Progenitor cell of endocrine pancreas (in vitro differentiated cells): ENCODE measurements around the gene TLN1. TPM values are rescaled to one million over a fixed set of nuclear protein-coding genes. Genes with fewer than 3 reads are reported as not detected.

Source experiments
- DNase-seq: peaks from one replicate; pipeline ENCODE4 v3.0.0; 2021; ENCODE audit warnings: low spot score; ENCODE audit not compliant: unreplicated experiment
- H3K27ac Mint-ChIP-seq: 2 replicates; pipeline ENCODE4 v1.8.0; 2021; ENCODE audit warnings: mild to moderate bottlenecking, moderate library complexity, mixed read lengths
- H3K27me3 Mint-ChIP-seq: 2 replicates; pipeline ENCODE4 v1.8.0; 2021; ENCODE audit warnings: mixed read lengths
- H3K36me3 Mint-ChIP-seq: 2 replicates; pipeline ENCODE4 v1.8.0; 2022; ENCODE audit warnings: mixed read lengths; ENCODE audit not compliant: insufficient read depth
- H3K4me1 Mint-ChIP-seq: 2 replicates; pipeline ENCODE4 v1.8.0; 2021; ENCODE audit warnings: low read depth, mixed read lengths
- H3K4me3 Mint-ChIP-seq: 2 replicates; pipeline ENCODE4 v1.8.0; 2021; ENCODE audit warnings: low read depth, mild to moderate bottlenecking, moderate library complexity, mixed read lengths
- H3K9me3 Mint-ChIP-seq: 2 replicates; pipeline ENCODE4 v1.8.0; 2021; ENCODE audit warnings: low read depth, mixed read lengths
- total RNA-seq: library from RNA; stranded (reverse); gene quantifications from 2 replicates; pipeline ENCODE4 v1.2.1, GENCODE V29; 2021
- TF ChIP-seq, protein P1 (sequence below): fragments of 200-600 bp; sonication (generic); IDR thresholded peaks from one replicate; pipeline ENCODE4 v1.5.0; 2021; ENCODE audit warnings: antibody characterized with exemption, mild to moderate bottlenecking; ENCODE audit not compliant: unreplicated experiment

The TLN1 gene
- total RNA-seq, 1 donor from 2014 or later: 136 TPM

DNA sequence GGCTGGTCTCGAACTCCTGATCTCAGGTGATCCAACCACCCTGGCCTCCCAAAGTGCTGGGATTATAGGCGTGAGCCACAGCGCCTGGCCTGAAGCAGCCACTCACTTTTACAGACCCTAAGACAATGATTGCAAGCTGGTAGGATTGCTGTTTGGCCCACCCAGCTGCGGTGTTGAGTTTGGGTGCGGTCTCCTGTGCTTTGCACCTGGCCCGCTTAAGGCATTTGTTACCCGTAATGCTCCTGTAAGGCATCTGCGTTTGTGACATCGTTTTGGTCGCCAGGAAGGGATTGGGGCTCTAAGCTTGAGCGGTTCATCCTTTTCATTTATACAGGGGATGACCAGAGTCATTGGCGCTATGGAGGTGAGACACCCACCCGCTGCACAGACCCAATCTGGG, 56.8 kb downstream of the TLN1 start:
- Mint-ChIP-seq H3K4me1 (peaks cover 4% of the 10 kb centered on the region), H3K27ac (peak overlapping the region; percentile 64), H3K9me3 (no peaks in the 10 kb centered on the region), H3K27me3 (peaks cover 19% of the 10 kb centered on the region), H3K36me3 (no peaks in the 10 kb centered on the region), H3K4me3 (peak overlapping the region; percentile 72)
- no peak for DNase-seq
- TF ChIP-seq, protein P1, sequence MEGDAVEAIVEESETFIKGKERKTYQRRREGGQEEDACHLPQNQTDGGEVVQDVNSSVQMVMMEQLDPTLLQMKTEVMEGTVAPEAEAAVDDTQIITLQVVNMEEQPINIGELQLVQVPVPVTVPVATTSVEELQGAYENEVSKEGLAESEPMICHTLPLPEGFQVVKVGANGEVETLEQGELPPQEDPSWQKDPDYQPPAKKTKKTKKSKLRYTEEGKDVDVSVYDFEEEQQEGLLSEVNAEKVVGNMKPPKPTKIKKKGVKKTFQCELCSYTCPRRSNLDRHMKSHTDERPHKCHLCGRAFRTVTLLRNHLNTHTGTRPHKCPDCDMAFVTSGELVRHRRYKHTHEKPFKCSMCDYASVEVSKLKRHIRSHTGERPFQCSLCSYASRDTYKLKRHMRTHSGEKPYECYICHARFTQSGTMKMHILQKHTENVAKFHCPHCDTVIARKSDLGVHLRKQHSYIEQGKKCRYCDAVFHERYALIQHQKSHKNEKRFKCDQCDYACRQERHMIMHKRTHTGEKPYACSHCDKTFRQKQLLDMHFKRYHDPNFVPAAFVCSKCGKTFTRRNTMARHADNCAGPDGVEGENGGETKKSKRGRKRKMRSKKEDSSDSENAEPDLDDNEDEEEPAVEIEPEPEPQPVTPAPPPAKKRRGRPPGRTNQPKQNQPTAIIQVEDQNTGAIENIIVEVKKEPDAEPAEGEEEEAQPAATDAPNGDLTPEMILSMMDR: no peak

DNA sequence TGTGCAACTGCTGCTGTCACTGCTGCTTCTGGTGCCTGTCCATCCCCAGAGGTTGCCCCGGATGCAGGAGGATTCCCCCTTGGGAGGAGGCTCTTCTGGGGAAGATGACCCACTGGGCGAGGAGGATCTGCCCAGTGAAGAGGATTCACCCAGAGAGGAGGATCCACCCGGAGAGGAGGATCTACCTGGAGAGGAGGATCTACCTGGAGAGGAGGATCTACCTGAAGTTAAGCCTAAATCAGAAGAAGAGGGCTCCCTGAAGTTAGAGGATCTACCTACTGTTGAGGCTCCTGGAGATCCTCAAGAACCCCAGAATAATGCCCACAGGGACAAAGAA, 58.0 kb downstream of the TLN1 start:
- Mint-ChIP-seq H3K27ac (no peak overlapping the region), H3K36me3 (no peaks in the 10 kb centered on the region), H3K9me3 (no peaks in the 10 kb centered on the region), H3K4me1 (peaks cover 8% of the 10 kb centered on the region), H3K27me3 (peaks cover 17% of the 10 kb centered on the region), H3K4me3 (no peak overlapping the region)
- DNase-seq: no peak
- TF ChIP-seq, protein P1: no peak

DNA sequence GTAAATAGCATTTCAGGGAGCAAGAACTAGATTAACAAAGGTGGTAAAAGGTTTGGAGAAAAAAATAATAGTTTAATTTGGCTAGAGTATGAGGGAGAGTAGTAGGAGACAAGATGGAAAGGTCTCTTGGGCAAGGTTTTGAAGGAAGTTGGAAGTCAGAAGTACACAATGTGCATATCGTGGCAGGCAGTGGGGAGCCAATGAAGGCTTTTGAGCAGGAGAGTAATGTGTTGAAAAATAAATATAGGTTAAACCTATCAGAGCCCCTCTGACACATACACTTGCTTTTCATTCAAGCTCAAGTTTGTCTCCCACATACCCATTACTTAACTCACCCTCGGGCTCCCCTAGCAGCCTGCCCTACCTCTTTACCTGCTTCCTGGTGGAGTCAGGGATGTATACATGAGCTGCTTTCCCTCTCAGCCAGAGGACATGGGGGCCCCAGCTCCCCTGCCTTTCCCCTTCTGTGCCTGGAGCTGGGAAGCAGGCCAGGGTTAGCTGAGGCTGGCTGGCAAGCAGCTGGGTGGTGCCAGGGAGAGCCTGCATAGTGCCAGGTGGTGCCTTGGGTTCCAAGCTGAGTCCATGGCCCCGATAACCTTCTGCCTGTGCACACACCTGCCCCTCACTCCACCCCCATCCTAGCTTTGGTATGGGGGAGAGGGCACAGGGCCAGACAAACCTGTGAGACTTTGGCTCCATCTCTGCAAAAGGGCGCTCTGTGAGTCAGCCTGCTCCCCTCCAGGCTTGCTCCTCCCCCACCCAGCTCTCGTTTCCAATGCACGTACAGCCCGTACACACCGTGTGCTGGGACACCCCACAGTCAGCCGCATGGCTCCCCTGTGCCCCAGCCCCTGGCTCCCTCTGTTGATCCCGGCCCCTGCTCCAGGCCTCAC, 58.6 kb downstream of the TLN1 start, which contains the start of gene CA9:
Gene CA9, plus strand, starts transcription at position 797 of the 893 bp plus-strand sequence. Its CDS starts 32 bp downstream, at position 829.
- H3K9me3 Mint-ChIP-seq: no peaks in the 10 kb centered on the region
- peaks cover 16% of the 10 kb centered on the region for H3K27me3 Mint-ChIP-seq
- no peak for DNase-seq
- TF ChIP-seq, protein P1: no peak
- H3K4me1 Mint-ChIP-seq: peaks cover 8% of the 10 kb centered on the region
- H3K36me3 Mint-ChIP-seq: no peaks in the 10 kb centered on the region
- H3K27ac Mint-ChIP-seq: peak within 1 kb of the TSS; percentile 45
- H3K4me3 Mint-ChIP-seq: peak within 1 kb of the TSS; percentile 68

DNA sequence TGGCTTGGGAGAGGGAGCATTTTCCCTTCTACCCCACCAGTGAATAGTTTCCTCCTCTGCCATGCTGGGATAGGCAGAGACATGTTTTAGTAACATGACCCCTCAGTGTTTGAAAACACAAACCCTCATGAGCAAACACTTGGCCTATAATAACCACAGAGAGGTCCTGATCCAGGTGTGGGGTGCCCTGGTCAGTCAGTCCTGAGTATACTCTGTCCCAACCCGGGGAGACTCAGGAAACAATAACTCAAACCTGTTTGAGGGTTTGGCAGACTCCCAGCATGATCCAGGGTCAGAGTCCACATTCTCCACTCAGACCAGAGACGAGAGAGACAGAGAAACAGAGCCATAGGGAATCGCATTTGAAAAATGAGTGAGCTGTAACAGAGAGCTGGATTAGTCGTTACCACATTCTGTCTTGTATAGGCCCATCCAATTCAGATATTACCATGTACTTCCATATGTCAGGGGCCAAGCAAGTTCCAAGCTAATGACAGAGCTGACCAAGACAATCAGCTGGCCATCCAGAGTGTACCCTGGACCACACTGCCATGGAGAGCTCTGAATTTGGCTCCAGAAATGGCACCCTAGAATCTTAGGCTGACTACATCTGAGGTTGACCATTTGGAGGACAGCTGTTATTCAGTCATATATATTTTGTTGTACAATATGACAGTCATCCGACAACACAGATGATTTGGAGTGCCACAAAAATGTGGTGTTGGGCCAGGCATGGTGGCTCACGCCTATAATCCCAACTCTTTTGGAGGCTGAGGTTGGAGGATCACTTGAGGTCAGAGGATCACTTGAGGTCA, 62.5 kb downstream of the TLN1 start:
- Mint-ChIP-seq H3K27me3 (peaks cover 7% of the 10 kb centered on the region), H3K9me3 (no peaks in the 10 kb centered on the region), H3K27ac (peak overlapping the region; percentile 18), H3K36me3 (no peaks in the 10 kb centered on the region), H3K4me1 (peaks cover 4% of the 10 kb centered on the region), H3K4me3 (no peak overlapping the region)
- TF ChIP-seq, protein P1: no peak
- no peak for DNase-seq

DNA sequence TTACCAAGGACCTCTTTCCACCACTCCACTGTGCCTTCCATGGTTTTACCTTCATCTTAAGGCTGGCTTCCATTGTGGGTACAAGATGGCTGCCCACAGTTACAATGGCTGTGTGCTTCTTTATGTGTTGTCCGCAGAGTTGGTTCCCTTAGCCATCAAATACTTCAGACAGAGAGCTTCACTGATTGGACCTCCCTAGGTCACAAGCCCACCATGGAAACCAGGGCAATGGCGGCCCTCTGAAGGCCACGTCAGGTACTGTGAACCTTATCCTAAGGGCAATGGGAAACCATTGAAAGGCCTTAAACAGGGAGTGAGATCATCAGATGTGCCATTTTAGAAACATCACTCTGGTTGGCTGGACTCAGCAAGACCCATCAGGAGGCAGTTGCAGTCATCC, 64.1 kb downstream of the TLN1 start:
- no peak for DNase-seq
- Mint-ChIP-seq H3K9me3 (no peaks in the 10 kb centered on the region), H3K27ac (no peak overlapping the region)

More for the DNA sequence above, 64.1 kb downstream of the TLN1 start:
- Mint-ChIP-seq H3K4me3 (no peak overlapping the region), H3K36me3 (no peaks in the 10 kb centered on the region), H3K4me1 (peaks cover 6% of the 10 kb centered on the region), H3K27me3 (no peaks in the 10 kb centered on the region)
- TF ChIP-seq, protein P1: no peak
